Suppressor macrophage treated with lipopolysaccharide for 4 hours (primary cell): Measurements from ENCODE around the gene STOM.
"Not testable (repeated sequence)": the region's sequence is repeated elsewhere in the genome, so short reads cannot be mapped to it uniquely, and the experiment has no call there.

Experiments
- DNase-seq: peaks from one replicate; pipeline ENCODE4 v3.0.0-alpha.2; 2020

STOM gene

DNA sequence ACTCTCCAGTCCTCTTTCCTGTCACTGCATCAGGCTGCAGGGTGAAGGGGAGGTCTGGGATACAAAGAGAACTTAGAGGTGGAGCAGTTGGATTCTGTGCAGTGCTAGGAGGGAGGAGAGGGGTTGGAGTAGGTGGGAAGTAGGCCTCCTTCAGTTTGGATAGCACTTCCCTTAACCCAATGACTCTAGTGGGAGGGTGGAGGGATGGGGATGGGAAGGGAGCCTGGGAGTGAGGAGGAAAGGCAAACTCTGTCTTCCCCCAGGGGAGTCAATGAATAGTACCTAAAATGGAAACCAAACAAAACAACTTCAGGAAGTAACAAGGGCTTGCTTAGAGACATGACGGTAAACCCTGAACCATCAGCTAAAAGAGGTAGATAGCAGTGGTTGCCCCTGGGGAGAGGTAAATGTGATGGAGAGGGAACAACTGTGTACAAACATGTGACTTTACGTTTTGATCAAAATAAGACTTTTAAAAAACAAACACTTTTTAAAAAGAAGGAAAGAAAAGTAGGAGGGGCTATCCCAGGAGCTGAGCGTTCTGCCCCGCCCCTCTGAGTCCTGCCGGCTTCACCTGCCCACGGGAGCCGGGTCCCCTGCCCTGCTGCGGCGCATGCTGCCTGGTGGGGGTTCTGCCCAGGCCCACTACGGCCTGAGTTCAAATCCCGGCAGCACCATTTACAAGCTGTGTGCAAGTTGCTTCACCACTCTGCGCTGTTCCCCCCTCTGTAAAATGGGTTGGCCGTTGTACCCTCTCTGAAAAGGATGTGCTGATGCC, 71.2 kb downstream of the STOM start:
- DNase-seq: no peak

DNA sequence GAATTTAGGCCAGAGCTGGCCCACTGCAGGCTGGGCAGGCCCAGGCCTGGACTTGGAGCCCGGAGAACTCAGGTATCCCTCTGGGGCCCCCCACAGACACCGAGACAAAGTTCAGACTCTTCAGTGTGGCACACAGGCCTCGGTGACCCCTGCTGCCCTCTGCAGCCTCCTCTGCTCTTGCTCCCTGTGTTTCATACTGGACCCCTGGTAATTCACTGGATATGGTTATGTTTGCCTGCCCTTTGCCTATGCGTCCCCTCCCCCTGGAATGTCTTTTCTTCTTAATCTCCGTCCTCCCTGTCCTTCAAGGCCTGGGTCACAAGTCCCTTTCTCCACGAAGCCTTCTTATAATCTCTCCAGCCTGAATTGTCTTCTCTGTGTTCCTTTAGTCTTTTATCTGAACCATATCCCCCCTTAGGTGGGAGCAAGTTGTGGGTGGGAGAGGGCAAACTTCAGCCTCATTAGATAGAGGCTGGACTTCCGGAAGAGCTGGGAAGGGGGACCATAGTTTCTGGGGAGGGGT, 72.0 kb downstream of the STOM start:
- DNase-seq: no peak

DNA sequence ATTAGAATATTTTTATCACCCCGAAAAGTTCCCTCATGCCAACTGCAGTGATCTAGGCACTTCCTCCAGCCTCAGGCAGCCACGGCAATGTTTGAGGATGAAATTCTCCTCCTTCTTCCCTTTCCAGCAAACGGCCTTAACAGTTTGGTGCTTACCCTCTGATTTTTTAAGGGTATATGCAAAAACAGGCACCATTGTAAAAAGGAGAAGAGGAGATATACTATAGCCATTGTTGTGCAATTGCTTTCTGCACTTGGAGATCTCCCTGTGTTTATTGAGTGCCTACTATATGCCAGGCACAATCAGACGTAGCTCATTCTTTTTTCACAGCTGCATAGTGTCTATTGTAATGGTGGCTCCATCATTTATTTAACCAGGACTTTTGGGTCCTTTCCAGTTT, 72.7 kb downstream of the STOM start:
- peak; percentile 57 for DNase-seq

DNA sequence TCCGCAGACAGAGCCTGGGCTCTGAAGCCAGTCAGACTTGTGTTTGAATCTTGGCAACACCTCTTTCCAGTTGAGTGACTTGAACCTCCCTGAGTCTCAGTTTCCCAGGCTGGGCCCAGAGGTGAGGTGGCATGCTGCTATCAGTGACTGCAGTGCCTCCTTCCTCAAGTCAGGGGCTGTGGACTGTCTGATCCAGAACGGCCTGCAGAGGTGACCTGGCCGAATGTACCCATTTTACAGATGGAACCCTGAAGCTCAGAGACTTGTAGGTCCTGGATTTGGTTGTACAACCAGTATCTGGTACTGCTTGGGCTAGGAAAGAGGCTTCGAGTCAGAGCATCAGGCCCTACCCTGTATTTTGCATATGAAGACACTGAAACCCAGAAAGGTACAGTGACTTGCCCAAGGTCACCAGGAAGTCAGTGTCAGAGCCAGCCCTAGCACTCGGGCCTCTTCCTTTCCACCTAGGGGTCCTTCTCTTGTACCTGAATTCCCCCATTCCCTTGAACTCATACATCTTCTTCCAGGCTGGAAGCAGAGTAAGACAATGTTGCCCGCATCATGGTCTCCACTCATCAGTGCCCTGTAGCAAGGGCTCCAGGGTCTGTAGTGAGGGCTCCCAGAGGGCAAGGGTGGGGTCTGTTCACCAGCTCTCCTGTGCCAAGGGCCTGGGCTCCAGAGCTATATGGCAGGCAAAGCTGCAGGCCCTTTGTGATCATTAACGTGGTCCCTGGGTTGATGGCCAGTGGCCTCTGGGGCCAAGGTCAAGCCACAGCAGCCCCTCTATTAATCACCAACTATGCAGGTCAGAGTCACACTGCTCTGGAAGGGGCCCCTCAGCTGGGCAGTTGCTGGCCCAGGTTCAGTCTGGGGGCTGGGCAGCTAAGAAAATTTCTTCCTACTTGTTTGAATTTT, 73.6 kb downstream of the STOM start:
- DNase-seq: no peak

DNA sequence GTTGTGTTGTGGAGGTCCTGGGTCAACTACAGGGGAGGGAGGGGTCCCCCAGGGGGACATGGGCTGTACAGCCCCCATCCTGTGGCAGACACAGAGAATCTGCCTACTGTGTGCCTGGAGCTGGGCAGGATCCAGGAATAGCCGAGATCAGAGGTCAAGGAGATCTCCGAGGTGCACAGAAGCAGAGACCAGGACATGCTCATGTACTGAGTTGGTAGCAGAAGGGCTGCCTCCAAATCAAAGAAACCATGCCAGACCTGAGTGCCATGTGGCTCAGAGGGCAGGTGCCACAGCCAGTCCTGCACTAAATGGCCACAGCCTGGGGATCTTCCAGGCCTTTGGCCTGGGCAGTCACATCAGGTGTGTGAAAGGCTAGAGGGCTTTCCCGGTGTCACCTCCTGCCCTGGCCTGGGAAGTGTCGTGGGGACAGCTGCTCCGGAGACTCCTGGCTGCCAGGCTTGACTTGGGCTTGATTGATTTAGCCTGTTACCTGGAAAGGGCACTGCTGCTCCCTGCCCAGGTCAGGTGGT, 74.3 kb downstream of the STOM start:
- DNase-seq: no peak

DNA sequence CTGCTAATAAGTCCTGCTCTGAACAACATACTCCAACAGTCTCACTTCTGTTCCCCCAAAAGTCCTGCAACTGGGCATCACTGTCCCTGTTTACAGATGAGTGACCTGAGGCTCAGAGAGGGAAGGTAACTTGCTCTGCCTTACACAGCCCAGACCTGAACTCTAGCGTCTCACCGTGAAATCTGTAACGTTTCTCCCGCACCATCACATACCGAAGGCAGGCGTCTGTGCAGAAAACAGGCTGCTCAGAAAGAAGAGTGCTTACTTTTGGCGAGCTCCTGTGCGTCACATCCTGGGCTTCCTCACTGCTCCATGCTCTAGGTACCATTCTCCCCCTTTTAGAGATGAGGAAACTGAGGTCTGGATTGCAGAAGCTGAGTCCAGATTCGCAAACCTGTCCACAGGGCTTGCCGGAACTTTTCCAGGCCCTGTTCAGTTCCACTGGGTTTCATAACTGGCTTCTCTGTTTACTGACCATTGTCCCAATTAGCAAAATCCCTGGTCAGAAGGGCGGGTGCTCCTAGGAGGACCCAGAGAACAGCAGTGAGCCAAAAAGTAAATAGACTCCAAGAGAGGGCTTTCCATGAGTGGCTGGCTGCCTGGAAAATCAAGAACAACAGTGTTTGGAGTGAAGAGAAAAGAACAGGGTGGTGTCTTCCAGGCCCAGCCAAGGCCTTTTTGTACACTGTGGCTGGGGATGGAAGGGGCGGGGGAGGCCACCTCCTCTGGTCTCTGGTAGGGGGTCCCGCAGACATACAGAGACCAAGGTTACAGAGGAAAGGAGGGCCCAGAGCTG, 75.0 kb downstream of the STOM start:
- DNase-seq: no peak

DNA sequence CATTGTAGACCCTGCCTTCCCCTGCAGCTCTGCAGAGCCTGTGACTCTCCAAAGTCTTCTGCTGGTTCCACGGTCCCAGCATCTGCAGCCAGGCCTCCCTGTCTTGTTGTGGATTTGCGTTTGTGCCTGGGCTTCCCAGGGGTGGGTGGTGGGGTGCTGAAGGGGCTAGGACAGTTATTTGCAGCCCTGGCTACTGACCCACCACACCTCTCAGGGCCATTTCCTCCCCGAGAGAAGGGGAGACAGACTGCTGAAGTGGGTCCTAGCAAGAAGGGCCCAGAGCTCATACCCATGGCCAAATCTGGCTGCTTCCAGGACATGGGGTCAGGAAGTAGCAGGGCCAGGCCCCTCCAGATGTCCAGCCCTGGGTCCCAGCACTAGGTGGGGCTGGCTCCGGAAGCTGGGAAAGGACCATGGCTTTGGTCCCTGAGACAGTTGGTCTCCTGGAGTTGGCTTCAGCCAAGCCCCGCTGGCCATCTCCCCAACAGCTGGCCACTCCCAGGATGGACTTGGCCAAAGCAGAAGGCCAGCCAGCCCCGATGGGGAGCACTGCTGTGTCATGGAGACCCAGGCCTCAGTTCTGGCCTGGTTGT, 75.8 kb downstream of the STOM start:
- no peak for DNase-seq

DNA sequence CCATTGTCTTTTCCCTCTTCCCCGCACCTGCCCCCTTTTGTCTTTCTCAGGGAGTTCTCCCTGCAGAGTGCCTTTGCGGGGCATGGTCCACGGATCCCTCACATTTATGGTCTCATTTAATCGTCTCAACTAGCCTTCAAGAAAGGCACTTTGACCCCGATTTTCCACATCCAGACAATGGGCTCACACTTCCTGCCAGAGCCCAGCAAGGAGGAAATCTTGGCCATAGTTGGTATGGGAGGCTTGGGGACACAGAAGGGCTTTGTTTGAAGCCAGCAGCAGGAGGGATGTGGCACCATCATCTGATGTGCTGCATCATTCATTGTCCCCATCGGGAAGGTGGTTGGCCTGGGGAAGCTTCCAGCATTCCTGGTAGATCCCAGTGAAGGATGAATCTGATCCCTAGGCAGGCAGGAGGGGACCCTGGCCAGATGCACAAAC, 77.2 kb downstream of the STOM start:
- DNase-seq: no peak

DNA sequence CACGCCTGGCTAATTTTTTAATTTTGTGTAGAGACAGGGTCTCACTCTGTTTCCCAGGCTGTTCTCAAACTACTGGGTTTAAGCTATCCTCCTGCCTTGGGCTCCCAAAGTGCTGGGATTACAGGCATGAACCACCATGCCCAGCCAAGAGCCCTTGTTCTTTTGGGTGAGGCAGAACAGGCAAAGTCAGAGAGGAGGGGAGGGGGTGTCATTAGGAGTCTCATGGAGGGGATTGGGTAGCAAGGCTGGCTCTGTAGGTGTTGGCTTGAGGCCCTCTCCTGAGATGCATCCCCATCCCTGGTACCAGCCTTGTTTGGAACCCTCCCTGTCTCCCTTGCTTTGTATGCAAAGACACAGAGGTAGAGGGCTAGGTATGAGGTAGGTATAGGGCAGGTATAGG, 78.0 kb downstream of the STOM start:
- DNase-seq: no peak

DNA sequence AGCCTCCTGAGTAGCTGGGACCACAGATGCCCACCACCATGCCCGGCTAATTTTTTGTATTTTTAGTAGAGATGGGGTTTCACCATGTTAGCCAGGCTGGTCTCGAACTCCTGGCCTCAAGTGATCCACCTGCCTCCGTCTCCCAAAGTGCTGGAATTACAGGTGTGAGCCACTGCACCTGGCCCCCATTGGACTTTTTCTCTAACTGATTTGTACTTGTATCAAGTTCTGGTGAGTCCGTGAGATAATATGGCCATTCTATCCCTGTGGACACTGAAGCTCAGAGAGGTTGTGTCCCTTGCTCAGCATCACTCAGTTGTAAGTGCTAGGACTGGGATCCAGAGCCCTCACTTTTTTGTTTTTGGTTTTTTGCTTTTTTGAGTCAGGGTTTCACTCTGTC, 78.5 kb downstream of the STOM start:
- DNase-seq: not testable (repeated sequence)

DNA sequence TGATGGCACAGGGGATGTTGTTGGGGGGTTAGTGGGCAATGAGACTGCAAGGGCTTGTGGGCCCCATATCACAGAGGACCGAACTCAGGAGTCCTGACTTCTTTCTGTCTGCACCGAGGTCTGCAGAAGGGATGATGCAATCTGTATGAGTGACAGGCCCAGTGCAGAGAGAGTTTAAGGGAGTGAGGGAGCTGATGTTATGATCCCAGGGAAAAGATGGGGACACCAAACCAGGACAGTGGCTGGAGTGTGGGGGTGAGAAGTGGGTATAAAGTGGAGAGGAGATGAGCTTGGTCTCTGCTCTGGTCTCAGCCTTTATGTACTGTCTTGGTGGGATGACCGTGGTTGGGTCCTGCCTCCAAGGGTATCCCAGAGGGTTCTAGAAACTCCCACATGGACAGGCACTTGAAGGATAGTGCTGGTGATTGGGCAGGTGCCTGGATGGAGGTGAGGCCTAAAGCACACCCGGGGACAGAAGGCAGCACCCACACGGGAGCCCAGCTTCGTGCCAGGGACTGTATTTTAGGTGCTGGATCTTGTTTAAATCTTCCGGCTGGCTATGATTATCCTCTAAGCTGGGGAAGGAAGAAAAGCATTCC, 80.2 kb downstream of the STOM start:
- DNase-seq: no peak

DNA sequence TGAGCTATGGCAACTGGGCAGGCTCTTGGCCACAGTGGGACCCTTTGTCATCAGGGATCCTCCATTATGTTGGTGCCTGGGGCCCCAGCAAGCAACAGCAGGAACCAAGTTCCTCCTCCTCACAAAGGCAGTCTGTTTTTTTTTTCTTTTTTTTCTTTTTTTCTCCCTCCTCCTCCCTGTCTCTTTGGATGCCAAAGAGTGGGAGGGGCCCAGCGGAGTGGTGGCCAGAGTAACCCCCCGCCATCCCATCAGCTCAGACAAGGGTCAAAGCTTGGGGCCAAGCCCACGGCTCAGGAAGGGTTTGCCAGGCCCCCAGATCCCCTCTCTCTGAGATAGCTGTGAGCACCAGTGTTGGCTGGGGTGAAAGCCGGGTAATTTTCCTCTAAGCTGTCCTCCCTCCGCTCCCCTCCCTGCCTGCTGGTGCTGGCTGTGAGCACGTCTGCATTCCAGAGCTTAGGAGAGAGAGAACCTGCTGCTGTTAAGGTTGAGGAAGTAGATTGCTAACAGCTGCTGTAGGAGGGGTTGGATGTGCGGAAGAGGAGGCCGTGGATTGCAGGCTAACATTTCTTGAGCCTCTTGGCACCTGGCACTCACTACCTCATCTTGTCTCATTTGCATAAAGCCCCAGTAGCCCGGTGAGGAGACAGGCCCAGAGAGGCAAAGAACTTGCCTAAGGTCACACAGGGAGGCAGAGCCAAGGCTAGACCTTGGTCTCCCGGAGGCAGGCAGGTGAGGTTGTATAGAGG, 80.9 kb downstream of the STOM start:
- no peak for DNase-seq
